K562 (cell line): ENCODE data around the gene KRT82. TPM values are rescaled to one million over a fixed set of nuclear protein-coding genes. Genes with fewer than 3 reads are reported as not detected.

Experiments used
- ATAC-seq: fragments of 200-7000 bp; cut with Tn5 transposase; 3 replicates; pipeline ENCODE4 v1.9.1; 2020; ENCODE audit warnings: moderate library complexity
- BruUV-seq: library from RNA; stranded (reverse); fragments of 400-500 nt; replicated peaks from 2 replicates; lab custom pipeline; 2021; lab: Mats Ljungman, UMichigan
- CTCF ChIA-PET: fragments of 300-600 bp; formaldehyde crosslinking; extraction: SDS; loops from one replicate; lab custom pipeline; 2021; ENCODE audit warnings: low intra/inter-chr PET ratio; lab: Yijun Ruan, JAX
- POLR2A ChIA-PET: fragments of 300-600, 350-650 bp; sonication (Branson Sonifier 250); formaldehyde crosslinking; extraction: SDS; loops from one replicate; lab custom pipeline; 2021; ENCODE audit warnings: antibody characterized with exemption, inconsistent platforms; lab: Yijun Ruan, JAX
- DNase-seq, 4 experiments: peaks; one replicate each; pipeline versions ENCODE4 v3.0.0 to v3.0.0-alpha.2; 2011 to 2018; ENCODE audit warnings: low spot score in 3 of 4, mixed read lengths in 3 of 4; ENCODE audit errors: extremely low read depth in 1 of 4
- FAIRE-seq: peaks from 2 replicates; lab custom pipeline; 2011; peaks lifted over from hg19 to GRCh38; lab: Jason Lieb, UNC
- H2AFZ ChIP-seq: 2 replicates; pipeline ENCODE4 v1.6.0; 2011; ENCODE audit warnings: low read depth, low read length, control low read depth, inconsistent platforms
- H3K27ac ChIP-seq: fragments of 200-600 bp; 3 replicates; pipeline ENCODE4 v1.8.0; 2011; ENCODE audit warnings: low read depth, mild to moderate bottlenecking, control low read depth, inconsistent platforms, low read length, moderate library complexity, mixed read lengths; ENCODE audit errors: extremely low read depth
- H3K27me3 ChIP-seq, 2 experiments: fragments of 300-600 bp in 1 of 2; 2 replicates in 1 of 2; 3 replicates in 1 of 2; pipeline versions ENCODE4 v1.6.0 to v1.8.0; 2011; ENCODE audit warnings: inconsistent platforms in 2 of 2, low read length in 2 of 2, mild to moderate bottlenecking in 1 of 2, mixed read lengths in 1 of 2, moderate library complexity in 1 of 2; ENCODE audit not compliant: control insufficient read depth in 2 of 2, insufficient read depth in 2 of 2
- H3K36me3 ChIP-seq: fragments of 300-600 bp; 3 replicates; pipeline ENCODE4 v1.8.0; 2011; ENCODE audit warnings: mild to moderate bottlenecking, low read length, inconsistent platforms; ENCODE audit not compliant: control insufficient read depth, insufficient read depth
- H3K4me1 ChIP-seq, 2 experiments: fragments of 200-600 bp in 1 of 2; replicated peaks in 1 of 2; 2 replicates in 1 of 2; 3 replicates in 1 of 2; pipeline versions ENCODE4 v1.5.1 to v1.8.0; 2011; ENCODE audit warnings: inconsistent platforms in 2 of 2, low read length in 2 of 2, mild to moderate bottlenecking in 1 of 2, mixed read lengths in 1 of 2, moderate library complexity in 1 of 2; ENCODE audit not compliant: control insufficient read depth in 2 of 2, insufficient read depth in 2 of 2
- H3K4me2 ChIP-seq: 2 replicates; pipeline ENCODE4 v1.6.1; 2011; ENCODE audit warnings: low read length, control low read depth, inconsistent platforms, mixed read lengths; ENCODE audit not compliant: insufficient read depth
- H3K4me3 ChIP-seq: fragments of 200-600 bp; sonication (generic), shearing (Covaris generic); 2 replicates; pipeline ENCODE4 v1.5.1; 2016; ENCODE audit warnings: control low read depth, inconsistent platforms
- H3K79me2 ChIP-seq: fragments of 200-600 bp; 3 replicates; pipeline ENCODE4 v1.8.0; 2011; ENCODE audit warnings: low read length, inconsistent platforms; ENCODE audit not compliant: control insufficient read depth, insufficient read depth
- H3K9ac ChIP-seq, 2 experiments: 2 replicates each; pipeline versions ENCODE4 v1.6.0 to v1.6.1; 2011; ENCODE audit warnings: low read depth in 2 of 2, low read length in 2 of 2, control low read depth in 1 of 2, inconsistent platforms in 1 of 2, mild to moderate bottlenecking in 1 of 2, mixed read lengths in 1 of 2; ENCODE audit not compliant: insufficient read depth in 1 of 2
- H3K9me1 ChIP-seq: one replicate; pipeline ENCODE4 v1.6.0; 2011; ENCODE audit warnings: inconsistent platforms, mild to moderate bottlenecking, low read length, moderate library complexity; ENCODE audit not compliant: control insufficient read depth, insufficient read depth
- H3K9me3 ChIP-seq: replicated peaks from 2 replicates; pipeline ENCODE4 v1.5.1; 2011; ENCODE audit warnings: low read depth, low read length, inconsistent platforms; ENCODE audit not compliant: control insufficient read depth, insufficient read depth
- H4K20me1 ChIP-seq: replicated peaks from 2 replicates; pipeline ENCODE4 v1.6.1; 2011; ENCODE audit warnings: low read length, inconsistent platforms, mixed read lengths; ENCODE audit not compliant: control insufficient read depth, insufficient read depth
- FOXP1 ChIP-seq: sonication (generic); formaldehyde crosslinking; IDR thresholded peaks from 2 replicates; pipeline ENCODE4 v1.8.0; 2022; ENCODE audit warnings: mild to moderate bottlenecking, missing genetic modification reagents
- KHSRP ChIP-seq: fragments of 450-650 bp; IDR thresholded peaks from 2 replicates; pipeline ENCODE4 v1.6.1; 2017
- OTX1 ChIP-seq: fragments of 450-650 bp; formaldehyde crosslinking; IDR thresholded peaks from 2 replicates; pipeline ENCODE4 v1.4.0; 2022; ENCODE audit warnings: mild to moderate bottlenecking
- SRSF1 ChIP-seq: fragments of 200-400 bp; formaldehyde crosslinking; IDR thresholded peaks from 2 replicates; pipeline ENCODE4 v1.6.1; 2017; ENCODE audit warnings: mild to moderate bottlenecking, low read depth, low read length, moderate library complexity
- XRCC3 ChIP-seq: fragments of 450-650 bp; IDR thresholded peaks from 2 replicates; pipeline ENCODE4 v1.6.1; 2017; ENCODE audit warnings: mild to moderate bottlenecking, moderate library complexity
- ZNF23 ChIP-seq: fragments of 250-450 bp; sonication (Bioruptor Pico); IDR thresholded peaks from 2 replicates; pipeline ENCODE4 v1.4.0; 2020; ENCODE audit warnings: mild to moderate bottlenecking
- WGBS: fragments of 100-300 bp; shearing (Covaris generic); methylation state at CpG from one replicate; pipeline ENCODE4 v1.1.6; 2016; ENCODE audit warnings: low coverage, mixed read lengths; ENCODE audit not compliant: insufficient coverage; ENCODE audit errors: missing lambda C conversion rate; 5-methylcytosine and 5-hydroxymethylcytosine counted together
- in situ Hi-C: fragments of 300-500 bp; cut with MboI; formaldehyde crosslinking; loops from 4 replicates; pipeline ENCODE4 v1.15.0; 2018; ENCODE audit warnings: inconsistent platforms, mixed read lengths
- intact Hi-C: fragments of 100-400 bp; cut with micrococcal nuclease; formaldehyde crosslinking; loops from 2 replicates; pipeline ENCODE4 v1.14.2; 2022
- polyA plus RNA-seq, 8 experiments: library from polyadenylated mRNA; depleted of rRNA in 4 of 8; stranded (reverse) in 5 of 8; unstranded in 3 of 8; fragments of >200 nt; fragmentation: Nextera tagmentation in 2 of 8; fragmentation: Illumina TruSeq in 1 of 8; extraction: Ambion mirVana in 2 of 8; extraction: Trizol in 1 of 8; gene quantifications; 2 replicates each; pipeline versions ENCODE4 v1.2.1 to v1.2.3, GENCODE V29; 2011 to 2014; ENCODE audit warnings: inconsistent platforms in 1 of 8, missing spikeins in 1 of 8
- total RNA-seq, 7 experiments: library from RNA; depleted of rRNA in 6 of 7; stranded (reverse); fragments of >200 nt in 6 of 7; fragmentation: Illumina TruSeq in 2 of 7; extraction: Trizol in 2 of 7; gene quantifications; 2 replicates each; pipeline versions ENCODE4 v1.2.1 to v1.2.3, GENCODE V29; 2011 to 2021; ENCODE audit warnings: low replicate concordance in 1 of 7
- TF ChIP-seq, protein P1 (sequence below): fragments of 450-650 bp; IDR thresholded peaks from 2 replicates; pipeline ENCODE4 v1.6.1; 2016; ENCODE audit warnings: mild to moderate bottlenecking

KRT82 gene
- total and polyA plus RNA-seq, 9 of the 15 experiments (the other 6 are each of a cell fraction or from before 2014, with no cell fraction given) = not detected

DNA sequence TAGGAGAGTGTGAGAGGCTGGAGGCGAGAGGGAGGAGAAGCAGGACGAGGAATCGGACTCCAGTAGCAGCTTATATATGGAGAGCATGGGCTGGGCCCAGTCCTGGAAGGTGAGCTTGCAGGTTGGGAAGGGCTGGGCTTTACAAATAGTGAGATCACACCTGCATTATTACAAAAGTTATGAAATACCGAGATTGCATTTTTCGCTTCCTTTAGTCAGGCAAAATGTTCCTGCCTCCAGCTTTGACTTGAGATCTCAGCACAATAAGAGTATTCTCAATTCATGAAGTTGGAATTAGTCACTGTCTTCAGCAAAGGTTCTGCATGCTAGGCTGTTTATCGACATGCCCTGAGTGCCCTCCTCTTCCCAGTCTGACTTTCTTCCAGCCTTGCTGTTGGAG is 46.0 kb upstream of the KRT82 start, which contains the start of gene KRT6B:
Gene KRT6B, minus strand, starts transcription at position 46 of the 400 bp plus-strand sequence. CDS start 68 bp downstream, outside the sequence.
- TF ChIP-seq KHSRP (no peak), ZNF23 (no peak), XRCC3 (no peak), OTX1 (CRISPR knock-in tag) (no peak), FOXP1 (CRISPR knock-in tag) (no peak), SRSF1 (no peak)
- TF ChIP-seq, protein P1, sequence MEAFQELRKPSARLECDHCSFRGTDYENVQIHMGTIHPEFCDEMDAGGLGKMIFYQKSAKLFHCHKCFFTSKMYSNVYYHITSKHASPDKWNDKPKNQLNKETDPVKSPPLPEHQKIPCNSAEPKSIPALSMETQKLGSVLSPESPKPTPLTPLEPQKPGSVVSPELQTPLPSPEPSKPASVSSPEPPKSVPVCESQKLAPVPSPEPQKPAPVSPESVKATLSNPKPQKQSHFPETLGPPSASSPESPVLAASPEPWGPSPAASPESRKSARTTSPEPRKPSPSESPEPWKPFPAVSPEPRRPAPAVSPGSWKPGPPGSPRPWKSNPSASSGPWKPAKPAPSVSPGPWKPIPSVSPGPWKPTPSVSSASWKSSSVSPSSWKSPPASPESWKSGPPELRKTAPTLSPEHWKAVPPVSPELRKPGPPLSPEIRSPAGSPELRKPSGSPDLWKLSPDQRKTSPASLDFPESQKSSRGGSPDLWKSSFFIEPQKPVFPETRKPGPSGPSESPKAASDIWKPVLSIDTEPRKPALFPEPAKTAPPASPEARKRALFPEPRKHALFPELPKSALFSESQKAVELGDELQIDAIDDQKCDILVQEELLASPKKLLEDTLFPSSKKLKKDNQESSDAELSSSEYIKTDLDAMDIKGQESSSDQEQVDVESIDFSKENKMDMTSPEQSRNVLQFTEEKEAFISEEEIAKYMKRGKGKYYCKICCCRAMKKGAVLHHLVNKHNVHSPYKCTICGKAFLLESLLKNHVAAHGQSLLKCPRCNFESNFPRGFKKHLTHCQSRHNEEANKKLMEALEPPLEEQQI = no peak
- TF ChIP-seq, all 486 proteins: peak for 0
- Histone ChIP-seq H3K36me3 (no peaks in the 10 kb centered on the region), H3K79me2 (no peaks in the 10 kb centered on the region), H3K4me1 (no peaks in the 10 kb centered on the region), H3K9me1 (no peaks in the 10 kb centered on the region), H3K27me3 (peaks cover 2 to 21% of the 10 kb centered on the region in 2 experiments; a peak in 2 of 5 replicates), H2AFZ (no peak within 1 kb of the TSS), H3K9ac (no peak within 1 kb of the TSS), H4K20me1 (no peaks in the 10 kb centered on the region; the same call in 1 of the 2 replicates), H3K9me3 (no peaks in the 10 kb centered on the region), H3K4me3 (no peak within 1 kb of the TSS), H3K4me2 (no peak within 1 kb of the TSS), H3K27ac (no peak within 1 kb of the TSS)
- ATAC-seq = no peak
- intact Hi-C loops = no loop called here
- no TSS peak for BruUV-seq
- POLR2A ChIA-PET = no interaction called here
- no peak for DNase-seq
- FAIRE-seq = no peak
- WGBS = 0% methylated on average over 6 of the region's 6 CpGs
- in situ Hi-C loops = no loop called here
- CTCF ChIA-PET = no interaction called here
